DOHH2 (cell line): ENCODE data around the gene CRHR1.

Experiments used
- H3F3A ChIP-seq: fragments of 200-600 bp; sonication (generic), shearing (Covaris generic); 2 replicates; pipeline ENCODE4 v1.6.0; 2016; ENCODE audit warnings: antibody characterized with exemption, mild to moderate bottlenecking; ENCODE audit not compliant: control insufficient read depth, insufficient read depth
- H3K27ac ChIP-seq: fragments of 200-600 bp; sonication (generic); 2 replicates; pipeline ENCODE4 v1.5.1; 2014; ENCODE audit warnings: low read depth, mild to moderate bottlenecking, low read length, moderate library complexity
- H3K27me3 ChIP-seq: fragments of 200-600 bp; sonication (generic); 2 replicates; pipeline ENCODE4 v1.6.1; 2014; ENCODE audit warnings: mild to moderate bottlenecking, low read length, mixed read lengths; ENCODE audit not compliant: control insufficient read depth
- H3K36me3 ChIP-seq: fragments of 200-600 bp; sonication (generic); 2 replicates; pipeline ENCODE4 v1.6.1; 2014; ENCODE audit warnings: mild to moderate bottlenecking, low read length, moderate library complexity, mixed read lengths; ENCODE audit not compliant: control insufficient read depth
- H3K4me1 ChIP-seq: fragments of 200-600 bp; sonication (generic); 2 replicates; pipeline ENCODE4 v1.6.1; 2014; ENCODE audit warnings: mild to moderate bottlenecking, low read length, mixed read lengths; ENCODE audit not compliant: control insufficient read depth
- H3K4me2 ChIP-seq: fragments of 200-600 bp; sonication (generic); 2 replicates; pipeline ENCODE4 v1.6.0; 2014; ENCODE audit warnings: mild to moderate bottlenecking, low read length, moderate library complexity
- H3K4me3 ChIP-seq: fragments of 200-600 bp; sonication (generic); 2 replicates; pipeline ENCODE4 v1.5.1; 2014; ENCODE audit warnings: mild to moderate bottlenecking, low read length, mixed read lengths
- H3K79me2 ChIP-seq: fragments of 200-600 bp; sonication (generic); 2 replicates; pipeline ENCODE4 v1.6.1; 2014; ENCODE audit warnings: mild to moderate bottlenecking, low read length, mixed read lengths; ENCODE audit not compliant: control insufficient read depth
- H3K9me2 ChIP-seq: fragments of 200-600 bp; sonication (generic); replicated peaks from 2 replicates; pipeline ENCODE4 v1.6.1; 2014; ENCODE audit warnings: mild to moderate bottlenecking, low read length, mixed read lengths; ENCODE audit not compliant: control insufficient read depth
- H3K9me3 ChIP-seq: fragments of 200-600 bp; sonication (generic); 2 replicates; pipeline ENCODE4 v1.6.1; 2014; ENCODE audit warnings: antibody characterized with exemption, low read length, mixed read lengths; ENCODE audit not compliant: control insufficient read depth, insufficient read depth
- H4K20me1 ChIP-seq: fragments of 200-600 bp; sonication (generic); 2 replicates; pipeline ENCODE4 v1.6.0; 2014; ENCODE audit warnings: low read depth, mild to moderate bottlenecking, antibody characterized with exemption, low read length, moderate library complexity; ENCODE audit not compliant: control insufficient read depth, insufficient read depth
- EZH2phosphoT487 ChIP-seq: fragments of 200-600 bp; sonication (generic); IDR thresholded peaks from 2 replicates; pipeline ENCODE4 v1.6.1; 2017; ENCODE audit warnings: borderline replicate concordance, mild to moderate bottlenecking, antibody characterized with exemption, low read length, moderate library complexity, mixed read lengths
- TF ChIP-seq, protein P1 (sequence below): fragments of 200-600 bp; sonication (generic); IDR thresholded peaks from one replicate; pipeline ENCODE4 v1.5.1; 2014; ENCODE audit warnings: antibody characterized with exemption, mild to moderate bottlenecking, low read depth, low read length; ENCODE audit not compliant: poor library complexity, severe bottlenecking

CRHR1 gene

DNA sequence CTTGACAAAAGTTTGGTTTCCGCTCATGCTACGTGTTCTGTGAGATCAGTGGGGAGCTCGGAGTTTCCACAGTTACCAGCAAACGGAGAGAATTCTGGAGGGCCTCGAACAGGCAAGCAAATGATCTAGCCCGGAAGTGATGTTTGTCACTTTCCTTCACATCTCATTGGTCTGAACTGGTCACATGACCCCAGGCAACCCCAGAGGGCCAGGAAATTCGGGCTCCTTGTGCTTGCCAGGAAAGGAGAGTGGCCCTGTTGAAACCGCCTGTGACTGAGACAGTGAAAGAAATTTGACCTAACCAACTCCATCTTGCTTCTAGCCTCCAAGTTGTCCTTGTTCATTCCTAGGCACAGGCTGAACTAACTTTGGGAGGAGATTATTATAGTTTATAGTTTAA lies 83.6 kb downstream of the CRHR1 start:
- Histone ChIP-seq H3F3A (no peaks in the 10 kb centered on the region), H3K9me3 (no peaks in the 10 kb centered on the region), H3K27ac (no peak overlapping the region)

DNA sequence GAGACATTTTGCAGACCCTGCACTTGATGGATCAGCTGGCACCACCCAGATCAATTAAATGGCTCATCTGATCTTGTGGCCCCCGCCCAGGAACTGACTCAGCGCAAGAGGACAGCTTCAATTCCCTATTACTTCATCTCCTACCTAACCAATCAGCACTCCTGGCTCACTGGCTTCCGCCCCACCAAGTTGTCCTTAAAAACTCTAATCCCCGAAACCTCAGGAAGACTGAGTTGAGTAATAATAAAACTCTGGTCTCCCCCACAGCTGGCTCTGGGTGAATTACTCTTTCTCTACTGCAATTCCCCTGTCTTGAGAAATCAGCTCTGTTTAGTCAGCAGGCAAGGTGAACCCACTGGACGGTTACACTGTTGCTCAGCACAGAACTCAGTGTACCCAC lies 84.2 kb downstream of the CRHR1 start:
- peaks cover 19% of the 10 kb centered on the region for H3K27me3 ChIP-seq
- no peaks in the 10 kb centered on the region for H4K20me1 ChIP-seq
- H3K9me3 ChIP-seq = no peaks in the 10 kb centered on the region
- no peak for TF ChIP-seq EZH2phosphoT487
- TF ChIP-seq, protein P1, sequence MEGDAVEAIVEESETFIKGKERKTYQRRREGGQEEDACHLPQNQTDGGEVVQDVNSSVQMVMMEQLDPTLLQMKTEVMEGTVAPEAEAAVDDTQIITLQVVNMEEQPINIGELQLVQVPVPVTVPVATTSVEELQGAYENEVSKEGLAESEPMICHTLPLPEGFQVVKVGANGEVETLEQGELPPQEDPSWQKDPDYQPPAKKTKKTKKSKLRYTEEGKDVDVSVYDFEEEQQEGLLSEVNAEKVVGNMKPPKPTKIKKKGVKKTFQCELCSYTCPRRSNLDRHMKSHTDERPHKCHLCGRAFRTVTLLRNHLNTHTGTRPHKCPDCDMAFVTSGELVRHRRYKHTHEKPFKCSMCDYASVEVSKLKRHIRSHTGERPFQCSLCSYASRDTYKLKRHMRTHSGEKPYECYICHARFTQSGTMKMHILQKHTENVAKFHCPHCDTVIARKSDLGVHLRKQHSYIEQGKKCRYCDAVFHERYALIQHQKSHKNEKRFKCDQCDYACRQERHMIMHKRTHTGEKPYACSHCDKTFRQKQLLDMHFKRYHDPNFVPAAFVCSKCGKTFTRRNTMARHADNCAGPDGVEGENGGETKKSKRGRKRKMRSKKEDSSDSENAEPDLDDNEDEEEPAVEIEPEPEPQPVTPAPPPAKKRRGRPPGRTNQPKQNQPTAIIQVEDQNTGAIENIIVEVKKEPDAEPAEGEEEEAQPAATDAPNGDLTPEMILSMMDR = no peak
- H3K4me3 ChIP-seq = no peak overlapping the region
- H3F3A ChIP-seq = no peaks in the 10 kb centered on the region
- H3K4me1 ChIP-seq = no peaks in the 10 kb centered on the region
- no peaks in the 10 kb centered on the region for H3K9me2 ChIP-seq
- H3K27ac ChIP-seq = no peak overlapping the region
- no peak overlapping the region for H3K4me2 ChIP-seq
- H3K79me2 ChIP-seq = no peaks in the 10 kb centered on the region
- H3K36me3 ChIP-seq = no peaks in the 10 kb centered on the region

More for the DNA sequence above, 83.6 kb downstream of the CRHR1 start:
- Histone ChIP-seq H3K4me3 (no peak overlapping the region), H3K9me2 (no peaks in the 10 kb centered on the region), H3K79me2 (no peaks in the 10 kb centered on the region), H3K4me2 (no peak overlapping the region), H4K20me1 (no peaks in the 10 kb centered on the region), H3K36me3 (no peaks in the 10 kb centered on the region), H3K27me3 (peaks cover 17% of the 10 kb centered on the region), H3K4me1 (no peaks in the 10 kb centered on the region)
- TF ChIP-seq, protein P1 = no peak
- no peak for TF ChIP-seq EZH2phosphoT487

DNA sequence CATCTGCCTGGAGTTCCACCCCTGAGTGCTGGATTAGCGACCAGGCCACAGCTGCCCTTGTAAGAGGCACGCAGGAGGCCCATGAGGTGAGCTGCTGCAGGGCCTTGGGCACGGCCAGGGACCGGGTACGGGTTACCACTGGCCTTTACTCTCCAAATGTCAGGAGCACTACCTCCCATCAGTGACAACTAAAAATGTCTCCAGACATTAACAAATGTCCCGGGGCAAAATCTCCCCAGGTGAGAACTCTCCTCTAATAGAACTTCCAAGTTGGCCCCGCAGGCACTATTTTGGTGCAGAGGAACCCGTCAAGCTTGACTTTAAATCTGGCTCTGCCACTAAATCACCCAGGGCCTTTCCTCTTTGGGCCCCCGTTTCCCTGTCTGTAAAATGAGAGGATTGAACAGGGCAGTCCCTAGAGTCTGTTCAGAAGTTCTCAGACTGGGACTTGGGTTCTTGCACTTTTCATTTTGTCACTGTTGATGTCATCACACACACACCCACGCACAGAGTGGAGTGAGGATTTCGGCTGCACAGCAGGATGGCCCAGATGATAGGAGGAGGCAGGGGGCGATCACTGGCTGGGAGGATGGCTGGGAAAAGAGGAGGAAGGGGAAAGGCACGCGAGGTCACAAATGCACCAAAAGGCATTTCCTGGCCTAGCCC lies 85.7 kb downstream of the CRHR1 start:
- Histone ChIP-seq H3K4me3 (no peak overlapping the region), H3K27ac (no peak overlapping the region), H3K4me1 (no peaks in the 10 kb centered on the region), H3K79me2 (no peaks in the 10 kb centered on the region), H4K20me1 (no peaks in the 10 kb centered on the region), H3F3A (no peaks in the 10 kb centered on the region), H3K9me2 (no peaks in the 10 kb centered on the region), H3K9me3 (no peaks in the 10 kb centered on the region), H3K4me2 (no peak overlapping the region), H3K36me3 (no peaks in the 10 kb centered on the region), H3K27me3 (peaks cover 12% of the 10 kb centered on the region)
- TF ChIP-seq, protein P1 = no peak
- TF ChIP-seq EZH2phosphoT487 = no peak
